Natural killer cell (primary cell): Measurements from ENCODE around the gene LAMB1. TPM values are rescaled to one million over a fixed set of nuclear protein-coding genes. Genes with fewer than 3 reads are reported as not detected.

ENCODE experiments used
- ATAC-seq, 3 donors: fragments of 150-1000 bp in 2 of 3; fragments of 200-7000 bp in 1 of 3; cut with Tn5 transposase; 1 replicate in 1 of 3; 2 replicates in 2 of 3; pipeline ENCODE4 v1.10.0; 2021; ENCODE audit warnings: mild to moderate bottlenecking in 2 of 3, moderate library complexity in 2 of 3
- DNase-seq, 2 donors: peaks; one replicate each; pipeline versions ENCODE4 v3.0.0 to v3.0.0-alpha.2; 2013 to 2021; ENCODE audit warnings: mixed read lengths in 1 of 2
- H3K27ac ChIP-seq: one replicate; pipeline ENCODE4 v1.5.1; 2013; ENCODE audit warnings: mild to moderate bottlenecking, low read length
- H3K27me3 ChIP-seq: one replicate; pipeline ENCODE4 v1.6.1; 2013; ENCODE audit warnings: low read length; ENCODE audit not compliant: control insufficient read depth, insufficient read depth
- H3K36me3 ChIP-seq: one replicate; pipeline ENCODE4 v1.6.1; 2013; ENCODE audit warnings: low read length; ENCODE audit not compliant: control insufficient read depth, insufficient read depth
- H3K4me1 ChIP-seq: one replicate; pipeline ENCODE4 v1.6.1; 2013; ENCODE audit warnings: low read length; ENCODE audit not compliant: control insufficient read depth, insufficient read depth
- H3K4me3 ChIP-seq: one replicate; pipeline ENCODE4 v1.5.1; 2013; ENCODE audit warnings: low read length
- H3K9me3 ChIP-seq: one replicate; pipeline ENCODE4 v1.6.1; 2013; ENCODE audit warnings: low read length; ENCODE audit not compliant: control insufficient read depth, insufficient read depth
- H3K27ac Mint-ChIP-seq, 2 donors: one replicate each; pipeline ENCODE4 v1.8.0; 2022; ENCODE audit warnings: mild to moderate bottlenecking in 2 of 2, mixed read lengths in 2 of 2, moderate library complexity in 1 of 2
- H3K27me3 Mint-ChIP-seq, 2 donors: one replicate each; pipeline ENCODE4 v1.8.0; 2022; ENCODE audit warnings: low read depth in 2 of 2, mixed read lengths in 2 of 2
- H3K36me3 Mint-ChIP-seq: one replicate; pipeline ENCODE4 v1.8.0; 2022; ENCODE audit warnings: mixed read lengths
- H3K4me1 Mint-ChIP-seq, 2 donors: one replicate each; pipeline ENCODE4 v1.8.0; 2022; ENCODE audit warnings: mixed read lengths in 2 of 2
- H3K4me3 Mint-ChIP-seq: one replicate; pipeline ENCODE4 v1.8.0; 2022; ENCODE audit warnings: mild to moderate bottlenecking, moderate library complexity, mixed read lengths
- H3K9me3 Mint-ChIP-seq, 2 donors: one replicate each; pipeline ENCODE4 v1.8.0; 2022; ENCODE audit warnings: mixed read lengths in 2 of 2
- WGBS: methylation state at CpG from one replicate; pipeline ENCODE4 v1.1.7; 2013; ENCODE audit warnings: missing lambda C conversion rate; ENCODE audit not compliant: insufficient coverage; 5-methylcytosine and 5-hydroxymethylcytosine counted together
- intact Hi-C: fragments of 100-400 bp; cut with micrococcal nuclease; formaldehyde crosslinking; loops from one replicate; pipeline ENCODE4 v1.14.2; 2022
- total RNA-seq, 4 donors: library from RNA; stranded (reverse); fragments of 120-200 nt in 1 of 4; gene quantifications; one replicate each; pipeline versions ENCODE4 v1.2.3 to v1.2.4, GENCODE V29; 2013 to 2022
- TF ChIP-seq, protein P1 (sequence below): fragments of 200-600 bp; IDR thresholded peaks from one replicate; pipeline ENCODE4 v1.8.0; 2022; ENCODE audit warnings: antibody characterized with exemption

The LAMB1 gene
- total RNA-seq, 3 donors from 2014 or later (not counting 1 experiment from before 2014, with no cell fraction given): not detected

DNA sequence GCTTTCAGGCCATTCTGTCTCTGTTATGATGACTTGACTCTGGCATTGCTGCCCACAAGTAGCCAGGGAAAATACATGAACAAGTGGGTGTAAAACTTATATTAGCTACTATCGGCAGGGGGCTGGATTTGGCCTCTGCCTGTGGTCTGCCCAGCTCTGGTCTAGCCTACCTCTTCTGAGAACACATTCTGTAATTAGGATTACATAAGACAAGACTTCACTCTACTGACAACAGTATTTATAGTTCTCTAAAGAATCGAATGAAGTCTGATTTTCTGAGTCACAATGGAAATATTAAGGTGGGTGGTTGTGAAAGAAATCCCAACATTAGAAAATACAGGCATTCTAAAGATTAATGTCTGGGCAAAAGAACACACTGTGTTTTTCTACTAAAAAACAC lies 56.5 kb downstream of the LAMB1 start:
- H3K27ac Mint-ChIP-seq: no peak overlapping the region
- no peak for DNase-seq
- Histone ChIP-seq H3K9me3 (no peaks in the 10 kb centered on the region), H3K4me3 (no peak overlapping the region), H3K4me1 (no peaks in the 10 kb centered on the region), H3K36me3 (no peaks in the 10 kb centered on the region), H3K27ac (no peak overlapping the region), H3K27me3 (no peaks in the 10 kb centered on the region)
- no peaks in the 10 kb centered on the region for H3K4me1 Mint-ChIP-seq
- no peak for ATAC-seq
- H3K36me3 Mint-ChIP-seq: no peaks in the 10 kb centered on the region
- intact Hi-C loops: no loop called here
- WGBS: 100% methylated on average over 1 of the region's 2 CpGs
- H3K4me3 Mint-ChIP-seq: no peak overlapping the region
- no peaks in the 10 kb centered on the region for H3K9me3 Mint-ChIP-seq
- peaks cover 0 to 8% of the 10 kb centered on the region in 2 donors for H3K27me3 Mint-ChIP-seq
- TF ChIP-seq, protein P1, sequence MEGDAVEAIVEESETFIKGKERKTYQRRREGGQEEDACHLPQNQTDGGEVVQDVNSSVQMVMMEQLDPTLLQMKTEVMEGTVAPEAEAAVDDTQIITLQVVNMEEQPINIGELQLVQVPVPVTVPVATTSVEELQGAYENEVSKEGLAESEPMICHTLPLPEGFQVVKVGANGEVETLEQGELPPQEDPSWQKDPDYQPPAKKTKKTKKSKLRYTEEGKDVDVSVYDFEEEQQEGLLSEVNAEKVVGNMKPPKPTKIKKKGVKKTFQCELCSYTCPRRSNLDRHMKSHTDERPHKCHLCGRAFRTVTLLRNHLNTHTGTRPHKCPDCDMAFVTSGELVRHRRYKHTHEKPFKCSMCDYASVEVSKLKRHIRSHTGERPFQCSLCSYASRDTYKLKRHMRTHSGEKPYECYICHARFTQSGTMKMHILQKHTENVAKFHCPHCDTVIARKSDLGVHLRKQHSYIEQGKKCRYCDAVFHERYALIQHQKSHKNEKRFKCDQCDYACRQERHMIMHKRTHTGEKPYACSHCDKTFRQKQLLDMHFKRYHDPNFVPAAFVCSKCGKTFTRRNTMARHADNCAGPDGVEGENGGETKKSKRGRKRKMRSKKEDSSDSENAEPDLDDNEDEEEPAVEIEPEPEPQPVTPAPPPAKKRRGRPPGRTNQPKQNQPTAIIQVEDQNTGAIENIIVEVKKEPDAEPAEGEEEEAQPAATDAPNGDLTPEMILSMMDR: no peak

DNA sequence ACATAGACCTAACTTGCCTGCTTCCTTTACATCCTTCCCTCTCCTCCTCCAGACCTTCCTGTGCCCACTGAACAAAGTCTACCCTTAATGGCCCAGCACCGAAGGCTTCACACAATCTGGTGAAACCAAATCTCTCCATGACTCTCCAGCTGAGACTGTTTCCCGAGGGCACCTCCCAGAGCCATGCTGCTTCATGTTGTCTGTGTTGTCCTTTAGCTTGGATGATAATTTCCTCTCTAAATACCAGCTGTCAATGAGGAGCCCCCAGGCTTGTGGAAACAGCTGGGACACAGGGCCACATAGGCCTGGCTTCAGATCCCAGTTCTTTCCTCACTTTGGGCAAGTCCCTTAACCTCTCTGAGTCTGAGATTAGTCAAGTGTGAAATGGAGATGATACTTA lies 57.6 kb downstream of the LAMB1 start:
- Mint-ChIP-seq H3K9me3 (no peaks in the 10 kb centered on the region), H3K36me3 (no peaks in the 10 kb centered on the region), H3K4me1 (no peaks in the 10 kb centered on the region), H3K27me3 (peaks cover 0 to 8% of the 10 kb centered on the region in 2 donors), H3K27ac (no peak overlapping the region), H3K4me3 (no peak overlapping the region)
- Histone ChIP-seq H3K27ac (no peak overlapping the region), H3K36me3 (no peaks in the 10 kb centered on the region), H3K4me1 (no peaks in the 10 kb centered on the region), H3K27me3 (no peaks in the 10 kb centered on the region), H3K9me3 (no peaks in the 10 kb centered on the region), H3K4me3 (no peak overlapping the region)
- TF ChIP-seq, protein P1: no peak
- no peak for ATAC-seq
- intact Hi-C loops: no loop called here
- DNase-seq: no peak
- WGBS: 91% methylated on average over 2 of the region's 2 CpGs

DNA sequence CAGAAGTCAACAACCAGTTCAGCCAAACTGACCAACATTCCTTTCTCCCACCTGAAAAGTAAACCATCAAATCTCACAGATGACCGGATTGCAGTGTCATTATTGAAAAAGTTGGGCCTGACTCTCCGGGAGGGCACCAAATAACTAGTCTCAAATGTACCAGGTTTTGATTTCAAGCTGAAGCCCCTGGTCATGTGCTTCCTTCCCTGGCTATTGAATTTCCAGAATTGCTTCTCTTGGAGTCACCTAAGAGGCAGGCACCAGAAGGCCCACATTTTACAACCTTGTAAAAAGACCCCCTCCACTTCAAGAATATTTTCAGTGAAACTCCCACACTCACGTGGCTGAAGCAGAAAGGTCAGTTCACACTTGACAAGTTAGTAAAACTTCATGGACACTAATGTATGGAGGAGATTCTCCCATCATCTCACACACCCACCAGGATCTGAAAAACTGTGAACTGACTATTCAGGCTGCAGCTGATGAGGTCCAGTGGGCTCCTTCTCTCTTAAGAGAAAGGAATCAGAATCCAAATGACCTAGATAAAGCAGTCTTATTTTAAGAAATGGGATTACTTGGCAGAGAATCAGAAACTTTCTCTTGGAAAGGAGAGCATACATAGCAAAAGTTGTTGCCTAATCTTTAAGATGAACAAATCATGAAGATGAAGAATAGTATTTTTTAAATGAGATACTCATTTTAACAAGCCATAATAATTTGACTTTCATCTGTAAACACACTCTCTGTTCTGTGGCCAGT lies 58.4 kb downstream of the LAMB1 start:
- no peak overlapping the region for H3K4me3 Mint-ChIP-seq
- ATAC-seq: no peak
- no peaks in the 10 kb centered on the region for H3K36me3 Mint-ChIP-seq
- TF ChIP-seq, protein P1: no peak
- Histone ChIP-seq H3K27ac (no peak overlapping the region), H3K36me3 (peaks cover 3% of the 10 kb centered on the region), H3K4me1 (no peaks in the 10 kb centered on the region), H3K9me3 (no peaks in the 10 kb centered on the region), H3K27me3 (no peaks in the 10 kb centered on the region), H3K4me3 (no peak overlapping the region)
- 98% methylated on average over 2 of the region's 3 CpGs for WGBS
- no peak overlapping the region for H3K27ac Mint-ChIP-seq
- no peak for DNase-seq
- peaks cover 0 to 8% of the 10 kb centered on the region in 2 donors for H3K27me3 Mint-ChIP-seq
- intact Hi-C loops: no loop called here
- no peaks in the 10 kb centered on the region for H3K4me1 Mint-ChIP-seq
- no peaks in the 10 kb centered on the region for H3K9me3 Mint-ChIP-seq

DNA sequence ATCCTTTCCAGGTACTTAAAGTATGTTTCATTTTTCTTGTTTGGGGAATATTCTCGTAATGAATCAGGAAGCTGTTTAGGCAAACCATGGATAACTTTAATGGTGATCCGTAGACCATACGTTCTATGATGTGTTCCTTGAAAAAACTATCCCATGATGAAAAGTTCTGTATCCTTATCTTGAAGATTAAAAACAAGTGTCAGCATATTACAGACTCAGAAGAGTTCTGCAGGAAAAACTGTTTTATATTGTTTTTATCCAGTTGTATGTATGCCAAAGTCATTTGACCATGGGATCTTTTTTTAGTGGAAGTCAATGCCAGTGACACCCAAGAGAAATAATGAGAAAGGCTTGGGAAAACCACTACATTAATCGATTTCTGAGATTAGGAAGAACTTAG lies 59.9 kb downstream of the LAMB1 start:
- Mint-ChIP-seq H3K27me3 (peaks cover 0 to 4% of the 10 kb centered on the region in 2 donors), H3K36me3 (no peaks in the 10 kb centered on the region), H3K27ac (no peak overlapping the region), H3K4me3 (no peak overlapping the region), H3K4me1 (no peaks in the 10 kb centered on the region), H3K9me3 (no peaks in the 10 kb centered on the region)
- intact Hi-C loops: no loop called here
- 96% methylated on average over 3 of the region's 4 CpGs for WGBS
- Histone ChIP-seq H3K27ac (no peak overlapping the region), H3K27me3 (no peaks in the 10 kb centered on the region), H3K36me3 (peaks cover 3% of the 10 kb centered on the region), H3K9me3 (no peaks in the 10 kb centered on the region), H3K4me3 (no peak overlapping the region), H3K4me1 (no peaks in the 10 kb centered on the region)
- no peak for DNase-seq
- TF ChIP-seq, protein P1: no peak
- no peak for ATAC-seq
